ENCODE data around the gene CDRT4.

DNA sequence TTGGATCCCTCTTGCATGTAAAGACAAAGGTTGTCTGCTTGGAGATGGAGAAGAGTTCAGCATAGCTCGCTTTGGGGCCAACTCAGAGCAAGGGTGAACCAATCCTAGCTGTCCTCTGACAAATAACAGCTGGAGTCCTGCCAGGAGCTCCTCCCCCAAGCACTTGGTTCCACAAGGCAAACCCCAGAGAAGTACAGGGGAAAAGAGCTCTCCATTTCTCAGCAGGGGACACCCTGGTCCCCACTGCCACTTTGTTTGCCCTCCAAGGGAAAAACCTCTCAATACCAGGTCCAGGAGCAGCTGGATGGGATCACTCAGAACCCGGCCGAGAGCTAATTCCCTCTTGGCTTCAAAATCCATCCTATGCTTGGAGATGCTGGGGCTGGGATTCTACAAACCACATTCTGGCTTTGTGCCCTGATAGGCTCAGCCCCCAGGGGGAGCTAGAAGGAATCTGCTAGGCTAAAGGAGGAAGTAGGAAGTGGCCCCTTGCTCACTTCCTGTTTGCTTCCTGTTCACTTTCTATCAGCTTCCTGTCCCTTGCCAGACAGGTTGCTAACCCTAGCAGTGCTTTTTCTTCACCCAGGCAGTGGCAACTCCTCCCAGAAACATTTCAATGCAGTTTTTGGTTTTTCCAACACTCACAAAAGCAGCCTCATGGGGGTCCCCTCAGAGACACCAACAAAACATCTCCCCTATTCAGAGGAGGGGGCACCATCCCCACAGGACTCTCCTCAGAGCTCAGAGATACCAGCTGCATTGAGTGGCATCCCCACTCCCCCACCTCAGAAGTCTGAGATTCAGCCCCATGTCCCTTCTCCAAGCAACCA is 30.7 kb downstream of the CDRT4 start:
- TF ChIP-seq GATA3 (IDR thresholded peaks at IDR 0.05; ENCODE audit: low read depth, low read length) (no peak), GATA2 (IDR thresholded peaks at IDR 0.05; ENCODE audit: low read depth, low read length) (no peak)

Data from SH-SY5Y (cell line).